ENCODE measurements around the gene IVNS1ABP.

The IVNS1ABP gene

GRCh38 chr1:185250063-185250462 is 67.0 kb downstream of the IVNS1ABP start:
- DNase-seq: no peak

GRCh38 chr1:185249563-185249962 is 67.5 kb downstream of the IVNS1ABP start:
- no peak for DNase-seq
